ENCODE results near the gene PHETA1.

DNA sequence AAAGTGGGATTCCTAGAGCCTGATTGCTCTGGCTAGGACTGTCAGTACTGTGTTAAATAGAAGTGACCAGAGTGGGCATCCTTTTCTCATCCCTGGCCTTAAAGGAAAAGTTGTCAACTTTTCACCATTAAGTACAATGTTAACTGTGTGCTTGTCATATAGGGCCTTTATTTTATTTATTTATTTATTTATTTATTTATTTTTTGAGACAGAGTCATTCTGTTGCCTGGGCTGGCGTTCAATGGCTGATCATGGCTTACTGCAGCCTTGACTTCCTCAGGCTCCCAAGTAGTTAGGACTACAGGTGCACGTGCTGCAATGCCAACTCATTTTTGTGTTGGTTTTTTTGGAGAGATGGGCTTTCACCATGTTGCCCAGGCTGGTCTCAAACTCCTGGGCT is 48.4 kb upstream of the PHETA1 start:
- TF ChIP-seq, protein P1, sequence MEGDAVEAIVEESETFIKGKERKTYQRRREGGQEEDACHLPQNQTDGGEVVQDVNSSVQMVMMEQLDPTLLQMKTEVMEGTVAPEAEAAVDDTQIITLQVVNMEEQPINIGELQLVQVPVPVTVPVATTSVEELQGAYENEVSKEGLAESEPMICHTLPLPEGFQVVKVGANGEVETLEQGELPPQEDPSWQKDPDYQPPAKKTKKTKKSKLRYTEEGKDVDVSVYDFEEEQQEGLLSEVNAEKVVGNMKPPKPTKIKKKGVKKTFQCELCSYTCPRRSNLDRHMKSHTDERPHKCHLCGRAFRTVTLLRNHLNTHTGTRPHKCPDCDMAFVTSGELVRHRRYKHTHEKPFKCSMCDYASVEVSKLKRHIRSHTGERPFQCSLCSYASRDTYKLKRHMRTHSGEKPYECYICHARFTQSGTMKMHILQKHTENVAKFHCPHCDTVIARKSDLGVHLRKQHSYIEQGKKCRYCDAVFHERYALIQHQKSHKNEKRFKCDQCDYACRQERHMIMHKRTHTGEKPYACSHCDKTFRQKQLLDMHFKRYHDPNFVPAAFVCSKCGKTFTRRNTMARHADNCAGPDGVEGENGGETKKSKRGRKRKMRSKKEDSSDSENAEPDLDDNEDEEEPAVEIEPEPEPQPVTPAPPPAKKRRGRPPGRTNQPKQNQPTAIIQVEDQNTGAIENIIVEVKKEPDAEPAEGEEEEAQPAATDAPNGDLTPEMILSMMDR (IDR thresholded peaks at IDR 0.05), result no peak
- TF ChIP-seq POLR2A (IDR thresholded peaks at IDR 0.05), result no peak
